HFFc6 (cell line): ENCODE data around the gene KCNJ14. TPM values are rescaled to one million over a fixed set of nuclear protein-coding genes. Genes with fewer than 3 reads are reported as not detected.

Experiments
- DNase-seq: peaks from one replicate; pipeline ENCODE4 v3.0.0-alpha.2; 2018
- H3K27ac Mint-ChIP-seq: 2 replicates; pipeline ENCODE4 v1.8.0; 2020; ENCODE audit warnings: mild to moderate bottlenecking, mixed read lengths
- H3K27me3 Mint-ChIP-seq: 2 replicates; pipeline ENCODE4 v1.8.0; 2021; ENCODE audit warnings: mild to moderate bottlenecking, moderate library complexity, mixed read lengths; ENCODE audit not compliant: insufficient read depth
- H3K36me3 Mint-ChIP-seq: 2 replicates; pipeline ENCODE4 v1.8.0; 2021; ENCODE audit warnings: low read depth, mixed read lengths
- H3K4me1 Mint-ChIP-seq: 2 replicates; pipeline ENCODE4 v1.8.0; 2020; ENCODE audit warnings: low read depth, mixed read lengths
- H3K4me3 Mint-ChIP-seq: 2 replicates; pipeline ENCODE4 v1.8.0; 2020; ENCODE audit warnings: mild to moderate bottlenecking, moderate library complexity, mixed read lengths
- H3K9me3 Mint-ChIP-seq: 2 replicates; pipeline ENCODE4 v1.8.0; 2020; ENCODE audit warnings: mild to moderate bottlenecking, mixed read lengths
- total RNA-seq, 6 experiments: library from RNA; stranded (reverse); fragmentation: NEBNext Ultra II Directional; extraction: Animal tissue kit (Norgen Biotek cat#: 25700); gene quantifications; 2 replicates in 1 of 6; 3 replicates in 5 of 6; pipeline ENCODE4 v1.2.3, GENCODE V29; 2021
- TF ChIP-seq, protein P1 (sequence below): fragments of 200-600 bp; sonication (generic); IDR thresholded peaks from 2 replicates; pipeline ENCODE4 v1.5.0; 2021; ENCODE audit warnings: antibody characterized with exemption, mild to moderate bottlenecking

The KCNJ14 gene
- total RNA-seq, 6 experiments from 2014 or later, result 0.33 to 0.90 (median 0.51) TPM

DNA sequence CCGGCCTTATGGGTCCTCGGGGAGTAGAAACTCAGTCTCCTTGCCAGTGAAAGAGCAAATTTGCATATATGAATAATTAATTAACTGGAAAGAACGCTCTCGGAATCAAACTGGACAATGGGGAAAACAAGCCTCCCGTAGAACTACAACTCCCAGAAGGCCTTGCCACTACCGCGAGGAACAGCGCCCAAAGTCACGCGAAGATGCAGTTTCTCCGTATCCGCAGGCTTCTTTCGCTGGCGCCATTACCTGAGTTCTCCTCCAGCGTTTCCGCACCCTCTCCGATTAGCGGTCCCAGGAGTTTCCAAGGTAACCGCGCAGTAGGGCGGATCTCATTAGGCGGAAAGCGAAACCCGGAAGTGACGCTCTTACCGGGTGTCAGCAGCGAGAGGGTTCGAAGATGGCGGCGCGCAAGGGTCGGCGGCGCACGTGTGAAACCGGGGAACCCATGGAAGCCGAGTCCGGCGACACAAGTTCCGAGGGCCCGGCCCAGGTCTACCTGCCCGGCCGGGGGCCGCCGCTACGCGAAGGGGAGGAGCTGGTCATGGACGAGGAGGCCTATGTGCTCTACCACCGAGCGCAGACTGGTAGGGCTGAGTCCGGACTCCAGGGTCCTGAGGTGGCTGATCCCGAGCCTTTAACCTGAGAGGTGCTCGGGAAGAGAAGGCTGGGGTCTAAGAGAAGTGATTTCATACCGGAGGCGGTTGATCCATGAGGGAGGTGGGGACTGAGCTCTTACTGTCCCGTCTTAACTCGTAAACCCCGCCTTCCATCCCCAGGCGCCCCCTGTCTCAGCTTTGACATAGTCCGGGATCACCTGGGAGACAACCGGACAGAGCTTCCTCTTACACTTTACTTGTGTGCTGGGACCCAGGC is 9.5 kb upstream of the KCNJ14 start, which contains the start of gene GRWD1:
Gene GRWD1, plus strand, starts transcription at position 378 of the 876 bp plus-strand sequence. Its CDS starts 23 bp downstream, at position 401.
- TF ChIP-seq, protein P1, sequence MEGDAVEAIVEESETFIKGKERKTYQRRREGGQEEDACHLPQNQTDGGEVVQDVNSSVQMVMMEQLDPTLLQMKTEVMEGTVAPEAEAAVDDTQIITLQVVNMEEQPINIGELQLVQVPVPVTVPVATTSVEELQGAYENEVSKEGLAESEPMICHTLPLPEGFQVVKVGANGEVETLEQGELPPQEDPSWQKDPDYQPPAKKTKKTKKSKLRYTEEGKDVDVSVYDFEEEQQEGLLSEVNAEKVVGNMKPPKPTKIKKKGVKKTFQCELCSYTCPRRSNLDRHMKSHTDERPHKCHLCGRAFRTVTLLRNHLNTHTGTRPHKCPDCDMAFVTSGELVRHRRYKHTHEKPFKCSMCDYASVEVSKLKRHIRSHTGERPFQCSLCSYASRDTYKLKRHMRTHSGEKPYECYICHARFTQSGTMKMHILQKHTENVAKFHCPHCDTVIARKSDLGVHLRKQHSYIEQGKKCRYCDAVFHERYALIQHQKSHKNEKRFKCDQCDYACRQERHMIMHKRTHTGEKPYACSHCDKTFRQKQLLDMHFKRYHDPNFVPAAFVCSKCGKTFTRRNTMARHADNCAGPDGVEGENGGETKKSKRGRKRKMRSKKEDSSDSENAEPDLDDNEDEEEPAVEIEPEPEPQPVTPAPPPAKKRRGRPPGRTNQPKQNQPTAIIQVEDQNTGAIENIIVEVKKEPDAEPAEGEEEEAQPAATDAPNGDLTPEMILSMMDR, result peak; percentile 46; the same call in 1 of the 2 replicates
- peak; percentile 96 for DNase-seq
- Mint-ChIP-seq H3K9me3 (no peaks in the 10 kb centered on the region), H3K4me3 (peak within 1 kb of the TSS; percentile 88), H3K4me1 (peaks cover 16% of the 10 kb centered on the region), H3K27ac (peak within 1 kb of the TSS; percentile 98), H3K36me3 (peaks cover 13% of the 10 kb centered on the region), H3K27me3 (no peaks in the 10 kb centered on the region; the same call in none of the 2 replicates)

DNA sequence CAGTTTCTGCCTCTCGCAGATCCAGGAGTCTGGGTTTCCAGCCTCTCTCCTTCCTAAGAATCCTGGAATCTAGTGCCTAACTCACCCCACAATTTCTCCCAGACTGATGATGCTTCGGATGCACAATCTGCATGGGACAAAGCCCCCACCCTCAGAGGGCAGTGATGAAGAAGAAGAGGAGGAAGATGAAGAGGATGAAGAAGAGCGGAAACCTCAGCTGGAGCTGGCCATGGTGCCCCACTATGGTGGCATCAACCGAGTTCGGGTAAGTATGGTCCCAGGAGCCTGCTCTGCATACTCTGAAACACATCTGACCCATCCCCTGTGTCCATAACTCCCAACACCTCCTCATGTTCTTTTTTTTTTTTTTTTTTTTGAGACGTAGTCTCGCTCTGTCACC is 8.8 kb upstream of the KCNJ14 start:
- DNase-seq, result no peak
- Mint-ChIP-seq H3K27ac (peak overlapping the region; percentile 98), H3K36me3 (peaks cover 13% of the 10 kb centered on the region), H3K4me3 (peak overlapping the region; percentile 88), H3K4me1 (peaks cover 16% of the 10 kb centered on the region), H3K27me3 (no peaks in the 10 kb centered on the region; the same call in none of the 2 replicates), H3K9me3 (no peaks in the 10 kb centered on the region)
- TF ChIP-seq, protein P1, result no peak

DNA sequence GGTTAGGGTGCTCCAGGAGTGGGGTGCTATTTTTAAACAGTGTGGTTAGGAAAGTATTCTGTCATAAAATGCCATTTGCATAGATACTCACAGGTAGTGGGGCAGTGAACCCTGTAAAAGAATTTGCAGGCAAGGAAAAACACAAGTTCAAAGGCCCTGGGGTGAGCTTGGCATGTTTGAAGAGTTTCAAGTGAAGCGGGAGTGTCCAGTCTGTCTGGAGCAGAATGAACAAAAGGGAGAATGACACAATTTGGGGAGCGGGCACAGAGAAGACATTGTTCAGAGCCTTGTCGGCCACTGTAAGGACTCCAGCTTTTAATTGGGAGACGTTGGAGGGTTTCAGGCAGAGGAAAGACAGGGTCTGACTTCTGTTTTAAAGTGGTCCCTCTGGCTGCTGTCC is 6.8 kb upstream of the KCNJ14 start:
- H3K27me3 Mint-ChIP-seq, result no peaks in the 10 kb centered on the region; the same call in none of the 2 replicates
- peaks cover 16% of the 10 kb centered on the region for H3K4me1 Mint-ChIP-seq
- TF ChIP-seq, protein P1, result no peak
- H3K9me3 Mint-ChIP-seq, result no peaks in the 10 kb centered on the region
- peaks cover 16% of the 10 kb centered on the region for H3K36me3 Mint-ChIP-seq
- DNase-seq, result no peak
- H3K27ac Mint-ChIP-seq, result no peak overlapping the region
- no peak overlapping the region for H3K4me3 Mint-ChIP-seq

DNA sequence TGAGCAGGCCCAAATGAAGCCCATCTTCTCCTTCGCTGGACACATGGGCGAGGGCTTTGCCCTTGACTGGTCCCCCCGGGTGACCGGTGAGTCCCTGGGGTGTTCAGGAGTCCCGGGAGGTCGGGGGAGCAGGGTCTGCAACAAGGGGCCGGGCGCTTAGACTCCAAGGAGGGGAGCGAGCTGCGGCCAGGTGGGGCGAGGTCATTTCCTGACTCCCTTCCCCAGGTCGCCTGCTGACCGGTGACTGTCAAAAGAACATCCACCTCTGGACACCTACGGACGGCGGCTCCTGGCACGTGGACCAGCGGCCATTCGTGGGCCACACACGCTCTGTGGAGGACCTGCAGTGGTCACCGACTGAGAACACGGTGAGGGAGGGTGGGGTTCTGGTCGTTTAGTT is 4.9 kb upstream of the KCNJ14 start:
- TF ChIP-seq, protein P1, result no peak
- Mint-ChIP-seq H3K27ac (no peak overlapping the region), H3K4me1 (peaks cover 6% of the 10 kb centered on the region; the same call in 1 of the 2 replicates), H3K9me3 (no peaks in the 10 kb centered on the region), H3K4me3 (no peak overlapping the region), H3K27me3 (no peaks in the 10 kb centered on the region; the same call in none of the 2 replicates), H3K36me3 (peaks cover 16% of the 10 kb centered on the region)
- no peak for DNase-seq

DNA sequence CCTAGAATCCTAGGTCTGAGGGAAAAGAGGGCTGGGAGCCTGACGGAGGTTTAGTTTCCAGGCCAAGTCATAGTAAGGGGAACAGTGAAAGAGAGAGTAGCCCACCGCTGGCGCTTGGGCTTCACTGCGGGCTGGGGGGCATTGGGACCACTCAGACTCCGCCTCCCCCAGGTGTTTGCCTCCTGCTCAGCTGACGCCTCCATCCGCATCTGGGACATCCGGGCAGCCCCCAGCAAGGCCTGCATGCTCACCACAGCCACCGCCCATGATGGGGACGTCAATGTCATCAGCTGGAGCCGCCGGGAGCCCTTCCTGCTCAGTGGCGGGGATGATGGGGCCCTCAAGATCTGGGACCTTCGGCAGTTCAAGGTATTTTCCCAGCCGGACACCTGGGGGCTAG is 4.5 kb upstream of the KCNJ14 start:
- no peaks in the 10 kb centered on the region for H3K9me3 Mint-ChIP-seq
- TF ChIP-seq, protein P1, result no peak
- peaks cover 6% of the 10 kb centered on the region; the same call in 1 of the 2 replicates for H3K4me1 Mint-ChIP-seq
- H3K4me3 Mint-ChIP-seq, result no peak overlapping the region
- no peak for DNase-seq
- H3K27me3 Mint-ChIP-seq, result no peaks in the 10 kb centered on the region; the same call in none of the 2 replicates
- no peak overlapping the region for H3K27ac Mint-ChIP-seq
- H3K36me3 Mint-ChIP-seq, result peaks cover 16% of the 10 kb centered on the region
